Liver (tissue), 9 donors: ENCODE measurements around the gene TOB1. TPM values are rescaled to one million over a fixed set of nuclear protein-coding genes. Genes with fewer than 3 reads are reported as not detected.

Experiments used
- DNase-seq: peaks from one replicate; pipeline ENCODE4 v3.0.0-alpha.2; 2017; ENCODE audit warnings: low spot score
- H3K27ac ChIP-seq, 2 donors: one replicate each; pipeline ENCODE4 v1.7.0; 2013; ENCODE audit warnings: inconsistent platforms in 2 of 2, low read length in 2 of 2, control low read depth in 1 of 2, low read depth in 1 of 2, mild to moderate bottlenecking in 1 of 2
- H3K27me3 ChIP-seq, 4 donors: one replicate each; pipeline versions ENCODE4 v1.6.1 to v1.7.0; 2013; ENCODE audit warnings: low read length in 3 of 4, inconsistent platforms in 1 of 4, mild to moderate bottlenecking in 1 of 4, moderate library complexity in 1 of 4; ENCODE audit not compliant: control insufficient read depth in 4 of 4, insufficient read depth in 4 of 4
- H3K36me3 ChIP-seq, 4 donors: one replicate each; pipeline versions ENCODE4 v1.6.1 to v1.7.0; 2013; ENCODE audit warnings: low read length in 3 of 4, mild to moderate bottlenecking in 3 of 4, low read depth in 1 of 4, moderate library complexity in 1 of 4; ENCODE audit not compliant: control insufficient read depth in 4 of 4, insufficient read depth in 3 of 4
- H3K4me1 ChIP-seq, 4 donors: one replicate each; pipeline versions ENCODE4 v1.6.1 to v1.7.0; 2013; ENCODE audit warnings: low read length in 3 of 4, mild to moderate bottlenecking in 3 of 4, moderate library complexity in 1 of 4; ENCODE audit not compliant: control insufficient read depth in 4 of 4, insufficient read depth in 4 of 4
- H3K4me3 ChIP-seq, 3 donors: one replicate each; pipeline versions ENCODE4 v1.6.1 to v1.7.0; 2013; ENCODE audit warnings: low read length in 3 of 3, control low read depth in 1 of 3, low read depth in 1 of 3, mild to moderate bottlenecking in 1 of 3
- H3K9ac ChIP-seq, 2 donors: one replicate each; pipeline ENCODE4 v1.7.0; 2013; ENCODE audit warnings: low read length in 2 of 2, mild to moderate bottlenecking in 2 of 2, moderate library complexity in 2 of 2, control low read depth in 1 of 2, low read depth in 1 of 2
- H3K9me3 ChIP-seq, 4 donors: one replicate each; pipeline versions ENCODE4 v1.6.1 to v1.7.0; 2013; ENCODE audit warnings: low read length in 3 of 4; ENCODE audit not compliant: control insufficient read depth in 4 of 4
- EGR1 ChIP-seq, 2 donors: IDR thresholded peaks; 2 replicates each; pipeline ENCODE4 v1.6.1; 2016 to 2018; ENCODE audit warnings: antibody characterized with exemption in 2 of 2, low read depth in 2 of 2
- FOXA1 ChIP-seq: IDR thresholded peaks from 2 replicates; pipeline ENCODE4 v1.6.1; 2016; ENCODE audit warnings: antibody characterized with exemption
- FOXA2 ChIP-seq: IDR thresholded peaks from 2 replicates; pipeline ENCODE4 v1.6.1; 2016; ENCODE audit warnings: antibody characterized with exemption
- HNF4A ChIP-seq, 2 donors: conservative IDR thresholded peaks; 2 replicates each; pipeline ENCODE4 v1.6.1; 2016; ENCODE audit warnings: antibody characterized with exemption in 2 of 2, mild to moderate bottlenecking in 2 of 2
- HNF4G ChIP-seq: IDR thresholded peaks from 2 replicates; pipeline ENCODE4 v1.6.1; 2016; ENCODE audit warnings: antibody characterized with exemption
- JUND ChIP-seq, 2 donors: IDR thresholded peaks; 2 replicates each; pipeline ENCODE4 v1.6.1; 2016; ENCODE audit warnings: antibody characterized with exemption in 2 of 2
- NR2F2 ChIP-seq: IDR thresholded peaks from 2 replicates; pipeline ENCODE4 v1.6.1; 2016; ENCODE audit warnings: antibody characterized with exemption
- RAD21 ChIP-seq, 2 donors: IDR thresholded peaks; 2 replicates each; pipeline ENCODE4 v1.6.1; 2016; ENCODE audit warnings: antibody characterized with exemption in 2 of 2, mild to moderate bottlenecking in 2 of 2
- SP1 ChIP-seq: IDR thresholded peaks from 2 replicates; pipeline ENCODE4 v1.6.1; 2018; ENCODE audit warnings: antibody characterized with exemption, mild to moderate bottlenecking
- TAF1 ChIP-seq: conservative IDR thresholded peaks from 2 replicates; pipeline ENCODE4 v1.6.1; 2016; ENCODE audit warnings: antibody characterized with exemption, mild to moderate bottlenecking
- YY1 ChIP-seq: IDR thresholded peaks from 2 replicates; pipeline ENCODE4 v1.6.1; 2016; ENCODE audit warnings: antibody characterized with exemption, mild to moderate bottlenecking
- WGBS: extraction: QIAGEN DNeasy Blood & Tissue Kit; methylation state at CpG from one replicate; pipeline ENCODE4 v1.1.7; 2013; 5-methylcytosine and 5-hydroxymethylcytosine counted together
- polyA plus RNA-seq, 2 donors: library from polyadenylated mRNA; stranded (reverse) in 1 of 2; unstranded in 1 of 2; fragments of 200-250 nt in 1 of 2; fragments of >200 nt in 1 of 2; fragmentation: Nextera tagmentation in 1 of 2; extraction: Ambion mirVana in 1 of 2; gene quantifications; one replicate each; pipeline versions ENCODE4 v1.2.1 to v1.2.3, GENCODE V29; 2013 to 2015
- total RNA-seq, 2 donors: library from RNA; depleted of rRNA; stranded (reverse); fragments of >200 nt; gene quantifications; one replicate each; pipeline ENCODE4 v1.2.3, GENCODE V29; 2014
- TF ChIP-seq, protein P1 (sequence below): fragments of 150-350 bp; IDR thresholded peaks from 2 replicates; pipeline ENCODE4 v1.5.1; 2017; ENCODE audit warnings: improper control_type of control experiment, low read depth, low read length; ENCODE audit not compliant: missing input control
- TF ChIP-seq, protein P2 (sequence below): IDR thresholded peaks from 2 replicates; pipeline ENCODE4 v1.6.1; 2016; ENCODE audit warnings: antibody characterized with exemption, mild to moderate bottlenecking
- TF ChIP-seq, protein P3 (sequence below): IDR thresholded peaks from 2 replicates; pipeline ENCODE4 v1.6.1; 2016; ENCODE audit warnings: antibody characterized with exemption
- donor health status: healthy.
- donor health status: healthy.
- donor health status: healthy.
- donor health status: healthy.
- donor health status: healthy.

Gene TOB1
- total and polyA plus RNA-seq, 4 donors: 10.2 to 132 (median 37.8) TPM

DNA sequence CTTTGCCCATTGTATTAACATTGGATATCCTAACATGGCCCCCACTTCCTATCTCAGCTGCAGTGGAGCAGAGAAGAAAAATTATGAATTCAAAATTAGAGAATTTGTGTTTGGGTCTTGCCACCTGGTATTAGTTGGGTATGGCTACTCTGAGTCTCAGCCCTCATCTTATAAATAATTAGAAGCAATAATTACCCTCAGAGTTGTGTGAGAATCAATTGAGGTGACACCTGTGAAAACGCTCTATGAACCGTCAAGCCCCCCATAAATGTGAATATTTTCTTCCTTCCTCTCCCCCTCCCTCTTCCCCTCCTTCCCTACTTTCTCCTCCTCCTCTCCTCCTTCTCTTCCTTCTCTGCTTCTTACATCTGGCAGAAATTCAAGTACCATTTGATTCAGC is 8.9 kb upstream of the TOB1 start:
- DNase-seq: no peak
- TF ChIP-seq, protein P1, sequence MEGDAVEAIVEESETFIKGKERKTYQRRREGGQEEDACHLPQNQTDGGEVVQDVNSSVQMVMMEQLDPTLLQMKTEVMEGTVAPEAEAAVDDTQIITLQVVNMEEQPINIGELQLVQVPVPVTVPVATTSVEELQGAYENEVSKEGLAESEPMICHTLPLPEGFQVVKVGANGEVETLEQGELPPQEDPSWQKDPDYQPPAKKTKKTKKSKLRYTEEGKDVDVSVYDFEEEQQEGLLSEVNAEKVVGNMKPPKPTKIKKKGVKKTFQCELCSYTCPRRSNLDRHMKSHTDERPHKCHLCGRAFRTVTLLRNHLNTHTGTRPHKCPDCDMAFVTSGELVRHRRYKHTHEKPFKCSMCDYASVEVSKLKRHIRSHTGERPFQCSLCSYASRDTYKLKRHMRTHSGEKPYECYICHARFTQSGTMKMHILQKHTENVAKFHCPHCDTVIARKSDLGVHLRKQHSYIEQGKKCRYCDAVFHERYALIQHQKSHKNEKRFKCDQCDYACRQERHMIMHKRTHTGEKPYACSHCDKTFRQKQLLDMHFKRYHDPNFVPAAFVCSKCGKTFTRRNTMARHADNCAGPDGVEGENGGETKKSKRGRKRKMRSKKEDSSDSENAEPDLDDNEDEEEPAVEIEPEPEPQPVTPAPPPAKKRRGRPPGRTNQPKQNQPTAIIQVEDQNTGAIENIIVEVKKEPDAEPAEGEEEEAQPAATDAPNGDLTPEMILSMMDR: no peak
- TF ChIP-seq EGR1 (IDR thresholded peaks at IDR 0.05; ENCODE audit: low read depth in 2 of 2) (no peak), HNF4A (conservative IDR thresholded peaks at IDR 0.05) (no peak), NR2F2 (no peak), FOXA1 (no peak), FOXA2 (no peak), HNF4G (no peak), YY1 (no peak), TAF1 (no peak)
- TF ChIP-seq, protein P2, sequence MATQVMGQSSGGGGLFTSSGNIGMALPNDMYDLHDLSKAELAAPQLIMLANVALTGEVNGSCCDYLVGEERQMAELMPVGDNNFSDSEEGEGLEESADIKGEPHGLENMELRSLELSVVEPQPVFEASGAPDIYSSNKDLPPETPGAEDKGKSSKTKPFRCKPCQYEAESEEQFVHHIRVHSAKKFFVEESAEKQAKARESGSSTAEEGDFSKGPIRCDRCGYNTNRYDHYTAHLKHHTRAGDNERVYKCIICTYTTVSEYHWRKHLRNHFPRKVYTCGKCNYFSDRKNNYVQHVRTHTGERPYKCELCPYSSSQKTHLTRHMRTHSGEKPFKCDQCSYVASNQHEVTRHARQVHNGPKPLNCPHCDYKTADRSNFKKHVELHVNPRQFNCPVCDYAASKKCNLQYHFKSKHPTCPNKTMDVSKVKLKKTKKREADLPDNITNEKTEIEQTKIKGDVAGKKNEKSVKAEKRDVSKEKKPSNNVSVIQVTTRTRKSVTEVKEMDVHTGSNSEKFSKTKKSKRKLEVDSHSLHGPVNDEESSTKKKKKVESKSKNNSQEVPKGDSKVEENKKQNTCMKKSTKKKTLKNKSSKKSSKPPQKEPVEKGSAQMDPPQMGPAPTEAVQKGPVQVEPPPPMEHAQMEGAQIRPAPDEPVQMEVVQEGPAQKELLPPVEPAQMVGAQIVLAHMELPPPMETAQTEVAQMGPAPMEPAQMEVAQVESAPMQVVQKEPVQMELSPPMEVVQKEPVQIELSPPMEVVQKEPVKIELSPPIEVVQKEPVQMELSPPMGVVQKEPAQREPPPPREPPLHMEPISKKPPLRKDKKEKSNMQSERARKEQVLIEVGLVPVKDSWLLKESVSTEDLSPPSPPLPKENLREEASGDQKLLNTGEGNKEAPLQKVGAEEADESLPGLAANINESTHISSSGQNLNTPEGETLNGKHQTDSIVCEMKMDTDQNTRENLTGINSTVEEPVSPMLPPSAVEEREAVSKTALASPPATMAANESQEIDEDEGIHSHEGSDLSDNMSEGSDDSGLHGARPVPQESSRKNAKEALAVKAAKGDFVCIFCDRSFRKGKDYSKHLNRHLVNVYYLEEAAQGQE: no peak
- TF ChIP-seq, protein P3, sequence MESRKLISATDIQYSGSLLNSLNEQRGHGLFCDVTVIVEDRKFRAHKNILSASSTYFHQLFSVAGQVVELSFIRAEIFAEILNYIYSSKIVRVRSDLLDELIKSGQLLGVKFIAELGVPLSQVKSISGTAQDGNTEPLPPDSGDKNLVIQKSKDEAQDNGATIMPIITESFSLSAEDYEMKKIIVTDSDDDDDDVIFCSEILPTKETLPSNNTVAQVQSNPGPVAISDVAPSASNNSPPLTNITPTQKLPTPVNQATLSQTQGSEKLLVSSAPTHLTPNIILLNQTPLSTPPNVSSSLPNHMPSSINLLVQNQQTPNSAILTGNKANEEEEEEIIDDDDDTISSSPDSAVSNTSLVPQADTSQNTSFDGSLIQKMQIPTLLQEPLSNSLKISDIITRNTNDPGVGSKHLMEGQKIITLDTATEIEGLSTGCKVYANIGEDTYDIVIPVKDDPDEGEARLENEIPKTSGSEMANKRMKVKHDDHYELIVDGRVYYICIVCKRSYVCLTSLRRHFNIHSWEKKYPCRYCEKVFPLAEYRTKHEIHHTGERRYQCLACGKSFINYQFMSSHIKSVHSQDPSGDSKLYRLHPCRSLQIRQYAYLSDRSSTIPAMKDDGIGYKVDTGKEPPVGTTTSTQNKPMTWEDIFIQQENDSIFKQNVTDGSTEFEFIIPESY: no peak
- 93% methylated on average over 2 of the region's 2 CpGs for WGBS
- no peak overlapping the region for H3K9ac ChIP-seq
- no peaks in the 10 kb centered on the region for H3K27me3 ChIP-seq
- H3K9me3 ChIP-seq: peaks cover 0 to under 1% (median 0%) of the 10 kb centered on the region in 4 donors
- no peak overlapping the region for H3K4me3 ChIP-seq
- no peak overlapping the region for H3K27ac ChIP-seq
- H3K4me1 ChIP-seq: peaks cover 3 to 17% (median 6%) of the 10 kb centered on the region in 4 donors
- H3K36me3 ChIP-seq: no peaks in the 10 kb centered on the region

DNA sequence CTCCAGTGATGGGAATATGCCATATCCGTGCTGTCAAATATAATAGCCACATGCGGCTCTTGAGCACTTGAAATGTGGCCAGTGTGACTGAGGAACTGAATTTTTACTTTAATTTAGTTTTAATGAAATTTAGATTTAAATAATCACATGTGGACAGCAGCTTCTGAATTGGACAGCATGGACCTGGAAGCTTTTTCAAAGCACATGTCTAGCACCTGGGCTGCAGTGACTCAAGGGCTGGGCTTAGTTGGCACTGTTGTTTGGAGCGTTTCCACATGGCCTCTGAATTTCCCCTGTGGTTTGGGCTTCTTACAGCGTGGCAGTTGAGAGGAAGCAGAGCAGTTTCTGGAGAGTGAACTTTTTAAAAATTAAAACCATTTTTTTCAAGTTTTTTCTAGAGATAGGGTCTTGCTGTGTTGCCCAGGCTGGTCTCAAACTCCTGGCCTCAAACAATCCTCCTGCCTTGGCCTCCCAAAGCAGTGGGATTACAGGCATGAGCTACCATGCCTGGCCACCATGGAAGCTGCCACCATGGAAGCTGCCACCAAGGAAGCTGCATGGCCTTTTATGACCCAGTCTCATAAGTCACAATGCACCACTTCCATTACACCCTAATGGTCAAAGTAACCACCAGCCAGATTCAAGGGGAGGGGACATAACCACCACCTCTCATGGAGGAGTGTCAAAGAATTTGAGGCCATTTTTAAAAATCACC is 6.7 kb upstream of the TOB1 start:
- H3K4me3 ChIP-seq: no peak overlapping the region
- no peak for DNase-seq
- TF ChIP-seq HNF4A (conservative IDR thresholded peaks at IDR 0.05): peak in 1 of 2 donors; percentile 34
- TF ChIP-seq RAD21 (IDR thresholded peaks at IDR 0.05): peak in 1 of 2 donors; percentile 5
- TF ChIP-seq, protein P3: no peak
- TF ChIP-seq JUND (IDR thresholded peaks at IDR 0.05): peak in 1 of 2 donors; percentile 13
- TF ChIP-seq, protein P1: no peak
- TF ChIP-seq, protein P2: peak; percentile 70
- TF ChIP-seq YY1: no peak
- peak; percentile 23 for TF ChIP-seq SP1
- no peak for TF ChIP-seq FOXA1

More for the DNA sequence above, 6.7 kb upstream of the TOB1 start:
- Histone ChIP-seq H3K27ac (peak overlapping the region in 1 of 2 donors; percentile 13), H3K4me1 (peaks cover 3 to 20% (median 12%) of the 10 kb centered on the region in 4 donors), H3K9ac (no peak overlapping the region), H3K36me3 (no peaks in the 10 kb centered on the region), H3K9me3 (no peaks in the 10 kb centered on the region), H3K27me3 (no peaks in the 10 kb centered on the region)
- 49% methylated on average over 4 of the region's 4 CpGs for WGBS
